MM.1S (cell line): Measurements from ENCODE around the gene NUDT15.

Experiments used
- DNase-seq: peaks from one replicate; pipeline ENCODE4 v3.0.0-alpha.2; 2015
- H2AFZ ChIP-seq: fragments of 300-600 bp; sonication (generic); 2 replicates; pipeline ENCODE4 v1.6.0; 2016; ENCODE audit warnings: antibody characterized with exemption, low read length
- H3F3A ChIP-seq: fragments of 300-600 bp; sonication (generic); 2 replicates; pipeline ENCODE4 v1.6.1; 2016; ENCODE audit warnings: mild to moderate bottlenecking, antibody characterized with exemption, low read length, moderate library complexity, mixed read lengths; ENCODE audit not compliant: insufficient read depth
- H3K27ac ChIP-seq: fragments of 300-600 bp; sonication (generic); 2 replicates; pipeline ENCODE4 v1.5.1; 2016; ENCODE audit warnings: mild to moderate bottlenecking, low read length
- H3K27me3 ChIP-seq: fragments of 300-600 bp; sonication (generic); replicated peaks from 2 replicates; pipeline ENCODE4 v1.6.0; 2016; ENCODE audit warnings: low read length; ENCODE audit not compliant: insufficient read depth
- H3K36me3 ChIP-seq: fragments of 300-600 bp; sonication (generic); replicated peaks from 2 replicates; pipeline ENCODE4 v1.6.1; 2016; ENCODE audit warnings: mild to moderate bottlenecking, low read length, mixed read lengths; ENCODE audit not compliant: insufficient read depth
- H3K4me1 ChIP-seq: fragments of 300-600 bp; sonication (generic); 2 replicates; pipeline ENCODE4 v1.6.1; 2016; ENCODE audit warnings: low read length, mixed read lengths
- H3K4me2 ChIP-seq: fragments of 300-600 bp; sonication (generic); 2 replicates; pipeline ENCODE4 v1.6.0; 2016; ENCODE audit warnings: low read depth, low read length
- H3K4me3 ChIP-seq: fragments of 300-600 bp; sonication (generic); 2 replicates; pipeline ENCODE4 v1.5.1; 2016; ENCODE audit warnings: low read length, mixed read lengths
- H3K79me2 ChIP-seq: fragments of 300-600 bp; sonication (generic); 2 replicates; pipeline ENCODE4 v1.6.1; 2016; ENCODE audit warnings: mixed run types, low read length, mixed read lengths
- H3K9ac ChIP-seq: fragments of 300-600 bp; sonication (generic); 2 replicates; pipeline ENCODE4 v1.6.1; 2016; ENCODE audit warnings: low read length, mixed read lengths
- H3K9me2 ChIP-seq: fragments of 300-600 bp; sonication (generic); replicated peaks from 2 replicates; pipeline ENCODE4 v1.6.1; 2016; ENCODE audit warnings: mild to moderate bottlenecking, low read length, mixed read lengths; ENCODE audit not compliant: insufficient read depth
- H3K9me3 ChIP-seq: fragments of 300-600 bp; sonication (generic); replicated peaks from 2 replicates; pipeline ENCODE4 v1.6.1; 2016; ENCODE audit warnings: mild to moderate bottlenecking, low read length, mixed read lengths; ENCODE audit not compliant: insufficient read depth
- H4K20me1 ChIP-seq: fragments of 300-600 bp; sonication (generic); 2 replicates; pipeline ENCODE4 v1.6.1; 2016; ENCODE audit warnings: mild to moderate bottlenecking, low read length, moderate library complexity, mixed read lengths; ENCODE audit not compliant: insufficient read depth
- CTCF ChIP-seq: fragments of 300-600 bp; sonication (generic); IDR thresholded peaks from 2 replicates; pipeline ENCODE4 v1.5.1; 2016; ENCODE audit warnings: antibody characterized with exemption, low read length, mixed read lengths
- EZH2 ChIP-seq: fragments of 300-600 bp; sonication (generic); optimal IDR thresholded peaks from 2 replicates; pipeline ENCODE3; 2017; ENCODE audit warnings: low read depth, mild to moderate bottlenecking, antibody characterized with exemption, low read length, mixed read lengths
- EZH2phosphoT487 ChIP-seq: fragments of 300-600 bp; sonication (generic); IDR thresholded peaks from 2 replicates; pipeline ENCODE4 v1.6.1; 2018; ENCODE audit warnings: antibody characterized with exemption, low read length

The NUDT15 gene

DNA sequence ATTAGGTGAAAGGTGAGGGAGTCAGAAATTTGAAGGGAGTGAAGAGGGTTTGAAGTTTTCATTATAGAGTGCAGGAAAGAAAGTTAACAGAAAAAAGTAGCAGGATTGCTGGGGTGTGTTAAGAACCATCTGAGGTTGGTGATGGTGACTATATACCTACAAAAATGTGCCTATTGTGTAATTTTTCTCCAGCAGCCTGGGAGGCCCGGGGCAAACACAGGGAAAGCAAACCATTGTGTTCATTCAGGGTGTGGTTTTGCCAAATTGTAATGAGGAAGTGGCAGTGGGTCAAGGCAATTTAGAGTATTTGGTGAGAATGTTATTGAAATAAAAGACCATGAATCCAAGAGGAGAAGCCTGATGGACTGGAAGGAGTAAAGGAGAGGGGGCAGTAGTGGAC is 28.2 kb upstream of the NUDT15 start:
- H2AFZ ChIP-seq, result no peak overlapping the region
- H3K79me2 ChIP-seq, result no peaks in the 10 kb centered on the region
- H3F3A ChIP-seq, result no peaks in the 10 kb centered on the region
- H4K20me1 ChIP-seq, result no peaks in the 10 kb centered on the region
- H3K27me3 ChIP-seq, result no peaks in the 10 kb centered on the region
- H3K4me2 ChIP-seq, result no peak overlapping the region
- TF ChIP-seq CTCF (no peak), EZH2 (no peak), EZH2phosphoT487 (no peak)
- H3K9me2 ChIP-seq, result no peaks in the 10 kb centered on the region
- H3K36me3 ChIP-seq, result no peaks in the 10 kb centered on the region
- H3K9ac ChIP-seq, result no peak overlapping the region
- DNase-seq, result no peak
- no peaks in the 10 kb centered on the region for H3K9me3 ChIP-seq
- H3K27ac ChIP-seq, result no peak overlapping the region
- no peaks in the 10 kb centered on the region for H3K4me1 ChIP-seq
- H3K4me3 ChIP-seq, result no peak overlapping the region

DNA sequence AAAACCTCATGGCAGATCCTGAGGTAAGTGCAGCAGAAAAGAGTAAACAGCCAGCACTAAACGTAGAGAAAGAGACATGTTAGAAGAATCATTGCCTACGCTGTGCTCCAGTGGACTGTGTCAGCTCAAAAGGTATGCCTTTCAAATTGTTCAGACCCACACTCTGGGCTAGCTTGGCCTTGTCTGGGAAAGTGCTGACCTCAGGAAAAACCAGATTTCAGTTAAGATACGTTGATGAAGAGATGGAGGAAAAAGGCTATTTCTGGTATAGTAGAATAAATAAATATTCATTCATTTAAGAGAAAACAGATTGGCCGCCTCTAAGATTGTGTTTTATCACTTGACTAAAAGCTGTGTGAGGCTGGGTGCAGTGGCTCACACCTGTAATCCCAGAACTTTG is 26.8 kb upstream of the NUDT15 start:
- Histone ChIP-seq H3K36me3 (no peaks in the 10 kb centered on the region), H3K9me3 (no peaks in the 10 kb centered on the region), H3K4me3 (no peak overlapping the region), H3F3A (no peaks in the 10 kb centered on the region), H3K79me2 (no peaks in the 10 kb centered on the region), H3K9me2 (no peaks in the 10 kb centered on the region), H2AFZ (no peak overlapping the region), H4K20me1 (no peaks in the 10 kb centered on the region), H3K27me3 (no peaks in the 10 kb centered on the region), H3K27ac (no peak overlapping the region), H3K4me2 (no peak overlapping the region), H3K9ac (no peak overlapping the region), H3K4me1 (no peaks in the 10 kb centered on the region)
- TF ChIP-seq EZH2phosphoT487 (no peak), CTCF (no peak), EZH2 (no peak)
- no peak for DNase-seq

GRCh38 chr13:48012668-48013067 is 24.9 kb upstream of the NUDT15 start:
- TF ChIP-seq EZH2, result no peak
- no peak for TF ChIP-seq EZH2phosphoT487
- no peak for TF ChIP-seq CTCF
- H3K27ac ChIP-seq, result no peak overlapping the region
- no peaks in the 10 kb centered on the region for H3K36me3 ChIP-seq
- no peaks in the 10 kb centered on the region for H4K20me1 ChIP-seq
- H3K9me2 ChIP-seq, result no peaks in the 10 kb centered on the region
- H3K4me2 ChIP-seq, result no peak overlapping the region
- no peak overlapping the region for H2AFZ ChIP-seq
- H3K9ac ChIP-seq, result no peak overlapping the region
- no peaks in the 10 kb centered on the region for H3F3A ChIP-seq
- DNase-seq, result no peak
- H3K4me3 ChIP-seq, result no peak overlapping the region
- no peaks in the 10 kb centered on the region for H3K27me3 ChIP-seq
- no peaks in the 10 kb centered on the region for H3K4me1 ChIP-seq
- H3K9me3 ChIP-seq, result no peaks in the 10 kb centered on the region
- H3K79me2 ChIP-seq, result no peaks in the 10 kb centered on the region
